AG09319 (cell line): ENCODE data around the gene RUNX1.

Experiments used
- DNase-seq: peaks from one replicate; pipeline ENCODE4 v3.0.0-alpha.2; 2010; ENCODE audit warnings: low read depth; ENCODE audit errors: extremely low read depth
- TF ChIP-seq, protein P1 (sequence below): IDR thresholded peaks from 2 replicates; pipeline ENCODE4 v1.5.1; 2011; ENCODE audit warnings: low read depth, mild to moderate bottlenecking, inconsistent platforms, low read length, moderate library complexity

The RUNX1 gene

DNA sequence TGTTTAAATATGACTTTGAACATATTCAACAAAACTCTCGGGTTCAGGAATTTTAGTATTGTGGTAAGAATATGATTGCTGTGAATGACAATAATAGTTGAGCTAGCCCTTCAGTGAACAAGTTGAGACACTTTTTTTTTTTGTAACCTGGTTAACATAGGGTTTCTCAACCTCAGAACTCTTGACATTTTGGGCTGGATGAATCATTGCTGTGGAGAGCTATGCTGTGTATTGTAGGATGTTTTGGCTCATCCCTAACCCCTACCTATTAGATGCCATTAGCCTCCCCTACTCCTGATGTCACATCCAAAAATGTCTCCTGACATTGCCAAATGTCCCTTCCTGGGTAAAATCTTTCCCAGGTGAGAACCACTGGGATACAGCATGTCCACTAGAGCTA lies 113.7 kb downstream of the RUNX1 start:
- TF ChIP-seq, protein P1, sequence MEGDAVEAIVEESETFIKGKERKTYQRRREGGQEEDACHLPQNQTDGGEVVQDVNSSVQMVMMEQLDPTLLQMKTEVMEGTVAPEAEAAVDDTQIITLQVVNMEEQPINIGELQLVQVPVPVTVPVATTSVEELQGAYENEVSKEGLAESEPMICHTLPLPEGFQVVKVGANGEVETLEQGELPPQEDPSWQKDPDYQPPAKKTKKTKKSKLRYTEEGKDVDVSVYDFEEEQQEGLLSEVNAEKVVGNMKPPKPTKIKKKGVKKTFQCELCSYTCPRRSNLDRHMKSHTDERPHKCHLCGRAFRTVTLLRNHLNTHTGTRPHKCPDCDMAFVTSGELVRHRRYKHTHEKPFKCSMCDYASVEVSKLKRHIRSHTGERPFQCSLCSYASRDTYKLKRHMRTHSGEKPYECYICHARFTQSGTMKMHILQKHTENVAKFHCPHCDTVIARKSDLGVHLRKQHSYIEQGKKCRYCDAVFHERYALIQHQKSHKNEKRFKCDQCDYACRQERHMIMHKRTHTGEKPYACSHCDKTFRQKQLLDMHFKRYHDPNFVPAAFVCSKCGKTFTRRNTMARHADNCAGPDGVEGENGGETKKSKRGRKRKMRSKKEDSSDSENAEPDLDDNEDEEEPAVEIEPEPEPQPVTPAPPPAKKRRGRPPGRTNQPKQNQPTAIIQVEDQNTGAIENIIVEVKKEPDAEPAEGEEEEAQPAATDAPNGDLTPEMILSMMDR, result no peak
- no peak for DNase-seq

- TF ChIP-seq, protein P1, result no peak
- DNase-seq, result no peak
These were observed 114.8 kb downstream of the RUNX1 start for GRCh38 chr21:34934350-34934749.

DNA sequence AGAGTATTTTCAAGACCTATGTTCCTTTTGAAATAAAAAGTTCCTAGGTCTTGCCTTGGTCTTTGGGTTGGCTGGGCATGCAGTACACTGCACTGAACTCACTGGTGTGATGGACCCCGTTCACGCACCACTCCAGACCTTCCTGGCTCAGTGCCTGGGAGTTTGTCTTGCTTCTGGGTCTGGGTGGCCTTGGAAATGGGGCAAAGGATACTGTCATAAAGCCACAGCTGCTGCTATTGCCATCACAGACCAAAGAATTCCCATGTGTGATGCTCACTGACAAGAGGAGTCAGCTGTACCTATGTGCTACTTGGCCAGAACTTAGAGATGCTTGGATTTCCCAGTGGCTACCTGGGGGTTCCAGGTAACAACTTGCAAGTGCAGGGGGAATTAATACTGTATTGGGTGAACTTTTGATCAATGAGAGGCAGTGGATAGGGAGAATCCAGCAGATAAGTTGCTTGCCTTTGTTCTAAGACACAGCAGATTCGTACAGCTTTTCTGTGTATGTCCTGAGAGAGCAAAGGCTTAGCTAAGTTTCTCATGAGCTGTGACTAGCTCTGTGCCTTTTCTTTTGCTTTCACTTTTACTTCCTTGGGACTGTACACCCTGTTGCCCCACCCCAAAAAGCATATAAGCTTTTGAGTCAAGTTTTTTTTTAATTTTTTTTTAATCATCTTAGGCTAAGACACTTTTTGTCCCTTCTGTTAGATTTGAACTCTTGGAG lies 115.3 kb downstream of the RUNX1 start:
- TF ChIP-seq, protein P1, result no peak
- DNase-seq, result no peak

DNA sequence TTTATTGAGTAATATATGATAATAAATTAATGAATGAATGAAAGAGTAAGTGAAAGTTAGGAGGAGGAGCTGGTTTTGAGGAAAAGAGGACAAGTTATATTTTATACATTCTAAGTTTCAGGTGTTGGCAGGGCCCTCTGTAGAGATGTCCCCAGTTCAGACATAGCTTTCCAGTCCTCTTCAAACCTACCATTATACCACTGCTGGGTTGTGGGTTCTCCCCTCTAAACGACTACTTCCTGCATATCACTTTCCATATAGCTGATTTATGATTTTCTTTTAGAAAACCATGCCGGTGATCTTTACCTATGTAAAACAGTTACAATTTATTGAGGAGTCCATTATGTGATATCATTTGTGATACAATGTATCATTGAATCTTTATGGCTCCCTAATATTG lies 116.9 kb downstream of the RUNX1 start:
- DNase-seq, result no peak
- TF ChIP-seq, protein P1, result no peak

DNA sequence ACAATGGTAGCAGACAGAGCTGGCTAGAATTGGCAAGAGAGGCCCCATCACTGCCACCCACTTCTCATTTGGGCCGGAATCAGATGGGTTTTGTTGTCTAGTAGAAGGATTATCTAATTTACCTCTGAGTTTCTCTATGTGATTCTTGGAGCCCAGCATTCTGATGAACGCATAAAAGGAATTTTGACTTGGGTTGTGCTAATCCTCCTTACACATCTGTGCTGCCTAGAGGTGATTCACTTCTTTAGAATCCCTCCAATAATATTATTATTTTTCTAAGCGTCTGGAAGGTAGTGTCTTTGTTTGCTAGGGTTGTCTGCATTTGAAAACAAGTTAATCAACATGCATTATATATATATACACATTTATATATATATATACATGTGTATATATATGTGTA lies 118.1 kb downstream of the RUNX1 start:
- TF ChIP-seq, protein P1, result no peak
- no peak for DNase-seq

- TF ChIP-seq, protein P1, result no peak
- no peak for DNase-seq
These were observed 120.5 kb downstream of the RUNX1 start for GRCh38 chr21:34928637-34929036.

DNA sequence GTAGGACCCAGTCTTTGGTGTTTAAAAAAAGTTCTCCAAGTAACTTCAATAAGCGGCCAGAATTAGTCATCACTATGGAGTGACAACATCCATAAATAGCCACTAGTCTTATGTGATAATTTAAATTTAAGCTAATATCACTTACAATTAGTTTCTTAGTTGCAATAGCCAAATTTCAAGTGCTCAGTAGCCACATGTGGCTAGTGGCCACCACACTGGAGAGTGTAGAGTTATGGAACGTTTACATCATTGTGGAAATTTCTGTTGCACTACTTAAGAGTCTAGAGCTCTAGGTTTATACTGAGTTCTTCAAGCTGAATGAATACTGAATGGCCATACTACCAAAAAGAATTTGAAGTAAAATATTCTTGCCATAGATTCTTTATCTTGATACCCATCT lies 121.1 kb downstream of the RUNX1 start:
- TF ChIP-seq, protein P1, result no peak
- DNase-seq, result no peak
